H1 (cell line): Measurements from ENCODE around the gene COL8A1. TPM values are rescaled to one million over a fixed set of nuclear protein-coding genes. Genes with fewer than 3 reads are reported as not detected.

Experiments
- ASH2L ChIP-seq: fragments of 200-600, 300-600 bp; sonication (generic); IDR thresholded peaks from one replicate; pipeline ENCODE4 v1.7.1; 2017; ENCODE audit warnings: low read length
- CREB1 ChIP-seq: IDR thresholded peaks from 2 replicates; pipeline ENCODE4 v1.6.1; 2012; ENCODE audit warnings: inconsistent platforms
- GABPA ChIP-seq: IDR thresholded peaks from 2 replicates; pipeline ENCODE4 v1.6.1; 2011; ENCODE audit warnings: mild to moderate bottlenecking, low read length, moderate library complexity, borderline replicate concordance; ENCODE audit not compliant: insufficient read depth
- RBBP5 ChIP-seq: IDR thresholded peaks from 2 replicates; pipeline ENCODE4 v1.7.1; 2012; ENCODE audit warnings: low read depth, mild to moderate bottlenecking, inconsistent platforms, low read length, moderate library complexity, borderline replicate concordance
- polyA plus RNA-seq, 7 experiments: library from polyadenylated mRNA; depleted of rRNA in 3 of 7; stranded (reverse) in 5 of 7; unstranded in 2 of 7; fragments of >200 nt in 5 of 7; fragments of 200-250 nt in 2 of 7; gene quantifications; 1 replicate in 5 of 7; 2 replicates in 1 of 7; 4 replicates in 1 of 7; pipeline versions ENCODE4 v1.2.1 to v1.2.3, GENCODE V29; 2011 to 2013; ENCODE audit warnings: missing spikeins in 2 of 7, mixed read lengths in 2 of 7
- total RNA-seq: library from RNA; stranded (reverse); fragmentation: NEBNext Ultra II Directional; extraction: Animal tissue kit (Norgen Biotek cat#: 25700); gene quantifications from 2 replicates; pipeline ENCODE4 v1.2.1, GENCODE V29; 2021

The COL8A1 gene
- total and polyA plus RNA-seq, 2 of the 8 experiments (the other 6 are each of a cell fraction or from before 2014, with no cell fraction given), result 0.21 to 1.2 TPM

GRCh38 chr3:99720985-99721632 is 82.7 kb downstream of the COL8A1 start (continued):
- TF ChIP-seq GABPA (no peak), RBBP5 (no peak), ASH2L (no peak), CREB1 (no peak)
- TF ChIP-seq, all 59 proteins: peak for 0
